HFFc6 (cell line): ENCODE data around the gene PLAC9. TPM values are rescaled to one million over a fixed set of nuclear protein-coding genes. Genes with fewer than 3 reads are reported as not detected.

Experiments used
- DNase-seq: peaks from one replicate; pipeline ENCODE4 v3.0.0-alpha.2; 2018
- H3K27ac Mint-ChIP-seq: 2 replicates; pipeline ENCODE4 v1.8.0; 2020; ENCODE audit warnings: mild to moderate bottlenecking, mixed read lengths
- H3K27me3 Mint-ChIP-seq: 2 replicates; pipeline ENCODE4 v1.8.0; 2021; ENCODE audit warnings: mild to moderate bottlenecking, moderate library complexity, mixed read lengths; ENCODE audit not compliant: insufficient read depth
- H3K36me3 Mint-ChIP-seq: 2 replicates; pipeline ENCODE4 v1.8.0; 2021; ENCODE audit warnings: low read depth, mixed read lengths
- H3K4me1 Mint-ChIP-seq: 2 replicates; pipeline ENCODE4 v1.8.0; 2020; ENCODE audit warnings: low read depth, mixed read lengths
- H3K4me3 Mint-ChIP-seq: 2 replicates; pipeline ENCODE4 v1.8.0; 2020; ENCODE audit warnings: mild to moderate bottlenecking, moderate library complexity, mixed read lengths
- H3K9me3 Mint-ChIP-seq: 2 replicates; pipeline ENCODE4 v1.8.0; 2020; ENCODE audit warnings: mild to moderate bottlenecking, mixed read lengths
- total RNA-seq, 6 experiments: library from RNA; stranded (reverse); fragmentation: NEBNext Ultra II Directional; extraction: Animal tissue kit (Norgen Biotek cat#: 25700); gene quantifications; 2 replicates in 1 of 6; 3 replicates in 5 of 6; pipeline ENCODE4 v1.2.3, GENCODE V29; 2021
- TF ChIP-seq, protein P1 (sequence below): fragments of 200-600 bp; sonication (generic); IDR thresholded peaks from 2 replicates; pipeline ENCODE4 v1.5.0; 2021; ENCODE audit warnings: antibody characterized with exemption, mild to moderate bottlenecking

PLAC9 gene
- total RNA-seq, 6 experiments from 2014 or later = 2.1 to 6.6 (median 6.2) TPM

DNA sequence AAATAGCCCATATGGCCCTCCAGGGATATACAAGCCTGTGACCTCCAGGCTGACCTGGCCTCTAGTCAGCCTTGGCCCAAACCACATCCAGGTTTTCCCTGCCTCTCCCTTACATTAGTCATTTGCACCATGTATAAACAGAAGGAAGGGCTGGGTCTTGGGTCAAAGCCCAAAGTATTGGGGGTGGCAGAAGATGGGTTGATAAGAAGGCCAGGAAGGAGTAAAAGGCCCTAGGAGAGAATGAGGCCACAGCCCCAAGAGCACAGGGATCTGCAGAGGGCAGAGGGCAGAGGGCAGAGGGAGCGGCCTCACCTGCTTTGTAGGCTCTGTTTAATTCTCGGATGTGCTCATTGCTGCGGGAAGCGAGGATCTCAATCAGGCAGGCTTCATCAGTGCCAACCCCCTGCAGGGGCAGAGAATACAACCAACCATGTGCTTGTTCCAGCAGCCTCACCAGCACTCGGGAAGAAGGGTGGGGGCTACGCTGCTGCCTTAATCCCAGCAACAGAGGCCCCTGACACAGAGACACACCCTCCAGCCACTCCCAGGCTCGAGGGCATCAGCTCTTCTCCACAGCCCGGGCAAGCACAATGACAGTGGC, 31.3 kb downstream of the PLAC9 start:
- Mint-ChIP-seq H3K27ac (peak overlapping the region; percentile 91), H3K4me3 (peak overlapping the region; percentile 70), H3K36me3 (peaks cover 63% of the 10 kb centered on the region), H3K27me3 (peaks cover 2% of the 10 kb centered on the region), H3K4me1 (peaks cover 97% of the 10 kb centered on the region), H3K9me3 (no peaks in the 10 kb centered on the region)
- DNase-seq = peak; percentile 79
- TF ChIP-seq, protein P1, sequence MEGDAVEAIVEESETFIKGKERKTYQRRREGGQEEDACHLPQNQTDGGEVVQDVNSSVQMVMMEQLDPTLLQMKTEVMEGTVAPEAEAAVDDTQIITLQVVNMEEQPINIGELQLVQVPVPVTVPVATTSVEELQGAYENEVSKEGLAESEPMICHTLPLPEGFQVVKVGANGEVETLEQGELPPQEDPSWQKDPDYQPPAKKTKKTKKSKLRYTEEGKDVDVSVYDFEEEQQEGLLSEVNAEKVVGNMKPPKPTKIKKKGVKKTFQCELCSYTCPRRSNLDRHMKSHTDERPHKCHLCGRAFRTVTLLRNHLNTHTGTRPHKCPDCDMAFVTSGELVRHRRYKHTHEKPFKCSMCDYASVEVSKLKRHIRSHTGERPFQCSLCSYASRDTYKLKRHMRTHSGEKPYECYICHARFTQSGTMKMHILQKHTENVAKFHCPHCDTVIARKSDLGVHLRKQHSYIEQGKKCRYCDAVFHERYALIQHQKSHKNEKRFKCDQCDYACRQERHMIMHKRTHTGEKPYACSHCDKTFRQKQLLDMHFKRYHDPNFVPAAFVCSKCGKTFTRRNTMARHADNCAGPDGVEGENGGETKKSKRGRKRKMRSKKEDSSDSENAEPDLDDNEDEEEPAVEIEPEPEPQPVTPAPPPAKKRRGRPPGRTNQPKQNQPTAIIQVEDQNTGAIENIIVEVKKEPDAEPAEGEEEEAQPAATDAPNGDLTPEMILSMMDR = no peak

DNA sequence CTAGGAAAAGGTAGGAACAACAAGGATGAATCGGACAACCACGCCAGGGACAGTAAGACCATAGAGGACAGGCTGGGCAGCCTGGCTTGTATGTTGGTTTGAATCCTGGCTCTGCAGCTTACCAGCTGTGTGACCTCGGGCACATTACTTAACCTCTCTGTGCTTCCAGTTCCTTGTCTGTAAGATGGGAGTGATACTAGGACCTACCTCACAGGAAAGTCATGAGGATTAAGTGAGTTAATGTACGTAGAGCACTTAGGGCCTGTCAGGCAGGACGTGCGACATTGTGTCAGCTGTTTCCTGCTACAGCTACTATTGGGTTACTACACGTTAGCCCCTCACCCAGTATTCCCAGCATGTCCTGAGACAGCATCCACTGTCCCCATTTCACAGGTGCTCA, 32.1 kb downstream of the PLAC9 start:
- H3K36me3 Mint-ChIP-seq = peaks cover 63% of the 10 kb centered on the region
- TF ChIP-seq, protein P1 = no peak
- H3K9me3 Mint-ChIP-seq = no peaks in the 10 kb centered on the region
- no peak for DNase-seq
- H3K27me3 Mint-ChIP-seq = peaks cover 2% of the 10 kb centered on the region
- peak overlapping the region; percentile 49 for H3K4me3 Mint-ChIP-seq
- peak overlapping the region; percentile 91 for H3K27ac Mint-ChIP-seq
- peaks cover 95% of the 10 kb centered on the region for H3K4me1 Mint-ChIP-seq

DNA sequence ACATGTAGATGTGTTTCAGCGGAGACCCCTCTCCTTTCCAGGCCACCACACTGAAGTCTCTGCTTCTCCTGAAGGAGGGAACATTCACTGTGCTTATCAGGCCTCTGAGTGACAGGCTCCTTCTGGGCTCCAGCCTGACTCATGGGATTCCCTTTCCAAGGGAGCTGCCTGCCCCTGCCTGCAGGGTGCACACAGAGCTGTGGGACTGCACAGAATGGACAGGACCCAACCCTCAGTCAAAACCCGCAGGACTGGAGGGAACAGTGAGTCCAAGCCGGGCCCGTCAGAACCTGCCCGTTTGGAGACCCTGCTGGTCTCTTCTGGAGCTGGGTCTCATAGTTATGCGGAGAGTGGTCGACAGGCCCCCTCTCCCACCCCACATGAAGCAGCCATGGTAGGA, 32.6 kb downstream of the PLAC9 start:
- Mint-ChIP-seq H3K4me3 (peak overlapping the region; percentile 66; the same call in 1 of the 2 replicates), H3K36me3 (peaks cover 69% of the 10 kb centered on the region), H3K4me1 (peaks cover 95% of the 10 kb centered on the region), H3K27me3 (peaks cover 2% of the 10 kb centered on the region), H3K27ac (peak overlapping the region; percentile 89), H3K9me3 (no peaks in the 10 kb centered on the region)
- TF ChIP-seq, protein P1 = no peak; the same call in 1 of the 2 replicates
- peak; percentile 61 for DNase-seq

DNA sequence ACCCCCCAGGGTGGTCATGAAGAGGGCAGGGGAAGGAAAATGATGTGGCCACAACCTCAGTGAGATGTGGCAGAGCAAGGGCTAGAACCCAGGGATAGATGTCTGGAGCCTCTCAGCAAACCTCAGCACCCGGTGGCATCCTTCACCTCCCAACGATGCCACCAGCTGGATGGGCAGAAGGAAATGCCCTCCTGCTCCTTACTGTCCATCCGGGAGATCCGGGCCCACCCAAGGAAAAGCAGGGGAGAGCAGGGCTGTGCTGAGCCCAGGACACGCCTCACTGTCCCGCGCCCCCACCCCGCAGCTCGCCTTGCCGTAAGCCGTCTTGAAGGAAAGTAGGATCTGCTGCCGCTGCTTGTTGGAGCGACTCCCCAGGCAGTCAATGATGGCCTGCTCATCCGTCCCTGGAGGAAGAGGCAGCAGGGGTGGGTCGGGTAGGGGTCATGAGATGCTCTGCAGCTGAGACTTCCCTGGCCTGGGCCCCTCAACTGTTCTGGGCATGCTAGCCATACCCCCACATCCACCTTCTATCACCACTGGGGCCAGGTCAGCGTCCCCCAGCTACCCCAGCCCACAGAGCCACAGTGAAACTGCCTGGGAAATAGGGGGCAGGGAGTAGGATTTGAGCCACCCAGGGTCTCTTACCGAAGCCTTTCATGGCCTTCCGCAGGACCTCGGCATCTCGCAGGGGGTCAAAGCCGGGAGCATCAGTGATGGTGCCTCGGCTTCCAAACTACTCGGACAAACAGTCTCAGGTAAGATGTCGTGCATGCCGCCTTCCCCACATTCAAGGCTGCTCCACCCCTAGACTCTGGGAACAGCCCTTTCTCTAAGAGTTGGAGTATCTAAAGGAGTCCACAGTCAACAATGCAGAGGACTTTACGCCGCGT, 34.3 kb downstream of the PLAC9 start:
- H3K27me3 Mint-ChIP-seq = peaks cover 2% of the 10 kb centered on the region
- no peak overlapping the region for H3K4me3 Mint-ChIP-seq
- no peak for DNase-seq
- peaks cover 82% of the 10 kb centered on the region for H3K4me1 Mint-ChIP-seq
- H3K27ac Mint-ChIP-seq = peak overlapping the region; percentile 89
- no peaks in the 10 kb centered on the region for H3K9me3 Mint-ChIP-seq
- TF ChIP-seq, protein P1 = no peak
- H3K36me3 Mint-ChIP-seq = peaks cover 54% of the 10 kb centered on the region

DNA sequence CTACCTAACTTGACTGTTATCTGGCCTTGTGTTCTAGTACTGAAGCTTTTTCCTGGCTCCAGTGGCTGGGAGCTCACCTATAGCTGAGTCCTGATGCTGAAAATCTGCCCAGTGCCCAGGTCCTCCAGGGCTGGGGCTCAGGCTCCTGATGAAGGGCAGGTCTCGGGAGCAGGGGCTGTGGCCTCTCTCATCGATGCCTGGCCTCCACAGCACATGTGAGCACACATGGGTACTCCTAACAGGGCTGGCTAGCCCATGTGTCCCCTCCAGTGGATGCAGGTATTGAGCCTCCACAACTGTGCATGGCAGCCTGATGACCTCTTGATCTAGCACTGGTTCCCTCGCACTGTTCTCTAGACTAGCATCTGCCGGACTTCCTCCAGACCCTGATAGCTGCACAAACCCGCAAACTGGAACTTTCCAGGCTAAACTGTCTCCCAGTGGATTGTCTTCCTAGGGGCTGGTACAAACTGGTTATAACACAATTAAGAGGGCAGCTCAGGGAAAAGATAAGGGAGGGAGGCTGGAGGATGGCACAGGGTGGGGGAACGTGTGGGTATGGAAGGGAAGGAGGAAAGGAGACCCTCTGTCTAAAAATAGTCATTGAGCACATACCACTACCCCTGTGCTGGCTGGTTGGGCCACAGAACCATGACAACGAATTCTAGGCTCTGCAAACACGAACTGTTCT, 35.1 kb downstream of the PLAC9 start:
- Mint-ChIP-seq H3K27ac (peak overlapping the region; percentile 89), H3K9me3 (no peaks in the 10 kb centered on the region), H3K4me3 (no peak overlapping the region), H3K36me3 (peaks cover 46% of the 10 kb centered on the region), H3K27me3 (peaks cover 2% of the 10 kb centered on the region), H3K4me1 (peaks cover 76% of the 10 kb centered on the region)
- TF ChIP-seq, protein P1 = no peak
- no peak for DNase-seq
